PC-9 (cell line): ENCODE measurements around the gene FAM111A. TPM values are rescaled to one million over a fixed set of nuclear protein-coding genes. Genes with fewer than 3 reads are reported as not detected.

Experiments used
- BruUV-seq: library from RNA; stranded (reverse); fragments of 400-500 nt; replicated peaks from 2 replicates; lab custom pipeline; 2021; lab: Mats Ljungman, UMichigan
- CTCF ChIA-PET: fragments of 300-600 bp; sonication (Branson Sonifier 250); formaldehyde crosslinking; loops from one replicate; lab custom pipeline; 2022; ENCODE audit warnings: antibody characterized with exemption; lab: Charles Lee
- POLR2A ChIA-PET: fragments of 300-600 bp; sonication (Branson Sonifier 250); formaldehyde crosslinking; loops from one replicate; lab custom pipeline; 2022; ENCODE audit warnings: antibody characterized with exemption; ENCODE audit not compliant: unreplicated experiment; lab: Charles Lee
- DNase-seq, 2 experiments: peaks; one replicate each; pipeline versions ENCODE4 v3.0.0 to v3.0.0-alpha.2; 2015 to 2022; ENCODE audit warnings: mixed read lengths in 1 of 2
- H2AFZ ChIP-seq: fragments of 200-600 bp; sonication (generic); 2 replicates; pipeline ENCODE4 v1.8.1; 2017; ENCODE audit warnings: antibody characterized with exemption
- H3F3A ChIP-seq: fragments of 200-600 bp; sonication (generic); 2 replicates; pipeline ENCODE4 v1.8.1; 2017; ENCODE audit warnings: antibody characterized with exemption, mild to moderate bottlenecking, low read depth; ENCODE audit not compliant: insufficient read depth
- H3K27ac ChIP-seq: fragments of 200-600 bp; sonication (generic); 2 replicates; pipeline ENCODE4 v1.6.1; 2016; ENCODE audit warnings: mixed run types
- H3K27me3 ChIP-seq: fragments of 200-600 bp; sonication (generic); 2 replicates; pipeline ENCODE4 v1.6.1; 2016; ENCODE audit warnings: low read depth, mixed run types; ENCODE audit not compliant: insufficient read depth
- H3K36me3 ChIP-seq: fragments of 200-600 bp; sonication (generic); 2 replicates; pipeline ENCODE4 v1.6.1; 2016; ENCODE audit warnings: low read depth, mixed run types
- H3K4me1 ChIP-seq: fragments of 200-600 bp; sonication (generic); replicated peaks from 2 replicates; pipeline ENCODE4 v1.6.1; 2016; ENCODE audit warnings: mixed run types; ENCODE audit not compliant: insufficient read depth
- H3K4me2 ChIP-seq: fragments of 200-600 bp; sonication (generic); 2 replicates; pipeline ENCODE4 v1.6.1; 2017; ENCODE audit warnings: mixed run types
- H3K4me3 ChIP-seq: fragments of 200-600 bp; sonication (generic); 2 replicates; pipeline ENCODE4 v1.6.1; 2016; ENCODE audit warnings: mixed run types
- H3K79me2 ChIP-seq: fragments of 200-600 bp; sonication (generic); 2 replicates; pipeline ENCODE4 v1.6.1; 2017; ENCODE audit warnings: low read depth, mixed run types
- H3K9me2 ChIP-seq: fragments of 200-600 bp; sonication (generic); 2 replicates; pipeline ENCODE4 v1.8.1; 2017; ENCODE audit warnings: mild to moderate bottlenecking; ENCODE audit not compliant: insufficient read depth
- H3K9me3 ChIP-seq: fragments of 200-600 bp; sonication (generic); 2 replicates; pipeline ENCODE4 v1.8.1; 2016; ENCODE audit warnings: low read depth; ENCODE audit not compliant: insufficient read depth
- H4K20me1 ChIP-seq: fragments of 200-600 bp; sonication (generic); 2 replicates; pipeline ENCODE4 v1.8.1; 2017; ENCODE audit not compliant: insufficient read depth
- CTCF ChIP-seq: fragments of 200-600 bp; sonication (generic); conservative IDR thresholded peaks from 2 replicates; pipeline ENCODE4 v1.6.1; 2017; ENCODE audit warnings: mixed run types, antibody characterized with exemption, mild to moderate bottlenecking, moderate library complexity
- EZH2 ChIP-seq: fragments of 200-600 bp; sonication (generic); IDR thresholded peaks from 2 replicates; pipeline ENCODE4 v1.8.0; 2017; ENCODE audit warnings: antibody characterized with exemption, low read depth
- intact Hi-C: fragments of 100-400 bp; cut with micrococcal nuclease; formaldehyde crosslinking; loops from one replicate; pipeline ENCODE4 v1.10.0; 2022; ENCODE audit not compliant: unreplicated experiment
- total RNA-seq: library from RNA; stranded (reverse); gene quantifications from 2 replicates; pipeline ENCODE4 v1.2.3, GENCODE V29; 2021

The FAM111A gene
- total RNA-seq, 1 experiment from 2014 or later, result 95.3 TPM

DNA sequence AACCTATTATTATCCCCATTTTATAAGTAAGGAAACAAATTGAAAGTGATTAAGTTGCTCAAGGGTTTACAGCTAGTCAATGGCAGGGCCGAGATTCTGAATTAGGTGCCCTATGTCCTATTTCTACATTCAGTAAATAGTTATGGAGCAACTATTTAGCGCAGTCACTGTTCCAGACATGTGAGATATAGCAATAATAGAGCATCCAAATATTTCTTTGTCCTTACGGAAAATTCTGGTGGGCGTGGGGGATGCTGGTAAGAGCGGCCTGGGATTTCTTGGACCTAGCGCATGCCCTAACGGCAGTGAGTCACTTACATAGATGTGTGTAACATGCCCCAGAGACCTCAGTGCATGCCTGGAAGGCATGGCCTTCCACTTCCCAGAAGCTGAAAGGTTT lies 33.7 kb downstream of the FAM111A start:
- CTCF ChIA-PET, result interaction anchor here (0.6 kb wide), 1 partner anchor 1339 kb away, joined by 3 read pairs; no protein-coding TSS in a partner anchor
- intact Hi-C loops, result no loop called here
- POLR2A ChIA-PET, result no interaction called here

DNA sequence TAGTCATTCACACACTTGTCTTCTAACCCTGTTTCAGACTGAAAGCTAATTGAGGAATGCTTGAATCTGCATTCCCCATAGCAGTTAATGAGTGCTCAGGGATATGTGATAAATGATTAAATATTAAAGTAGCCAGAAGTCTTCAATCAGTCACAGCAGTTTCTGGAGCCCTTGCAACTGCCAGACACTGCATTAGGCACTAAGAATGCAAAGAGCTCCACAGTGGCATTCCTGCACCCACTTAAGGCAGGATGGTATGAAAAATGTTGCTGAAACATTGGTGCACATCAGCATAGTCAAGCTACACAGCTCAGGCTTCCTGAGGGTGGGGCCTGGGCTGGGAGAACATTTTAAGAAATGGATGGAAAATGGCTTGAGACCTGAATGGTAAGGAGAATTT lies 35.7 kb downstream of the FAM111A start:
- H3K79me2 ChIP-seq, result peaks cover 94% of the 10 kb centered on the region
- DNase-seq, result no peak
- CTCF ChIA-PET, result no interaction called here
- H3K27me3 ChIP-seq, result no peaks in the 10 kb centered on the region
- H3K36me3 ChIP-seq, result peaks cover 58% of the 10 kb centered on the region
- BruUV-seq, result no TSS peak
- H3F3A ChIP-seq, result peaks cover 31% of the 10 kb centered on the region
- H4K20me1 ChIP-seq, result no peaks in the 10 kb centered on the region
- no peaks in the 10 kb centered on the region for H3K9me2 ChIP-seq
- no peak overlapping the region for H3K27ac ChIP-seq
- POLR2A ChIA-PET, result no interaction called here
- H3K4me2 ChIP-seq, result no peak overlapping the region
- no peak overlapping the region for H3K4me3 ChIP-seq
- peaks cover 40% of the 10 kb centered on the region for H3K4me1 ChIP-seq
- no peak overlapping the region for H2AFZ ChIP-seq
- no peak for TF ChIP-seq CTCF
- TF ChIP-seq EZH2, result no peak
- peaks cover 9% of the 10 kb centered on the region; the same call in 1 of the 2 replicates for H3K9me3 ChIP-seq
- intact Hi-C loops, result no loop called here

More for the DNA sequence above, 33.7 kb downstream of the FAM111A start:
- peaks cover 83% of the 10 kb centered on the region for H3K79me2 ChIP-seq
- no peaks in the 10 kb centered on the region for H3K27me3 ChIP-seq
- H3K4me3 ChIP-seq, result no peak overlapping the region
- BruUV-seq, result no TSS peak
- peaks cover 9% of the 10 kb centered on the region; the same call in 1 of the 2 replicates for H3K9me3 ChIP-seq
- H3K4me1 ChIP-seq, result peaks cover 32% of the 10 kb centered on the region
- 0 out of 2 replicates have a peak overlapping the region, but pooled peaks have one; percentile 85 for H3K27ac ChIP-seq
- H3K9me2 ChIP-seq, result no peaks in the 10 kb centered on the region
- no peak for TF ChIP-seq CTCF
- TF ChIP-seq EZH2, result no peak
- peaks cover 42% of the 10 kb centered on the region for H3K36me3 ChIP-seq
- no peaks in the 10 kb centered on the region for H4K20me1 ChIP-seq
- DNase-seq, result no peak
- peaks cover 37% of the 10 kb centered on the region for H3F3A ChIP-seq
- peak overlapping the region; percentile 96 for H3K4me2 ChIP-seq
- no peak overlapping the region for H2AFZ ChIP-seq

DNA sequence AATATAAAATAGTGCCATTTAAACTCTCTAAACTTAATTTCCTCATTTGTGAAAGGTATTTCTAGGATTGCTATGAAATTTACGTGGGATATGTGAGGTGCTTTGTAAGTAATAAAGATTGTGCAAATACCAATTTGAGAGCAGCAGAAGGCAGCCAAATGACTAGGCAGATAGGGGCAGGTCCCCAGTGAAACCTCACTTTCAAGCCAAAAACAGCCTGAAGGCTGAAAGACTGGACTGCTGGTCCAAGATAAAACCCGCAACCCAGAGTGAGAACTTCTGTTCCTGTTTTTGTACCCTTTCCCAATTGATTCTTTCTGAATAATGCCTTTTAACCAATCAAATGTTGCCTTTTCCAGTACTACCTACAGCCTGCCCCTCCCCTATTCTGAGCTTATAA lies 36.5 kb downstream of the FAM111A start:
- peaks cover 94% of the 10 kb centered on the region for H3K79me2 ChIP-seq
- ChIA-PET POLR2A (no interaction called here), CTCF (no interaction called here)
- H3K9me3 ChIP-seq, result peaks cover 9% of the 10 kb centered on the region; the same call in 1 of the 2 replicates
- intact Hi-C loops, result no loop called here
- H3K27me3 ChIP-seq, result no peaks in the 10 kb centered on the region
- H3K4me1 ChIP-seq, result peaks cover 43% of the 10 kb centered on the region
- no peak for DNase-seq
- H3K9me2 ChIP-seq, result no peaks in the 10 kb centered on the region
- BruUV-seq, result no TSS peak
- H4K20me1 ChIP-seq, result no peaks in the 10 kb centered on the region
- no peak overlapping the region for H3K4me2 ChIP-seq
- no peak overlapping the region for H3K4me3 ChIP-seq
- H3K36me3 ChIP-seq, result peaks cover 58% of the 10 kb centered on the region
- H3K27ac ChIP-seq, result no peak overlapping the region
- H2AFZ ChIP-seq, result no peak overlapping the region
- peaks cover 31% of the 10 kb centered on the region for H3F3A ChIP-seq
- TF ChIP-seq EZH2, result no peak
- no peak for TF ChIP-seq CTCF
